GM21576 (cell line): ENCODE data around the gene AHNAK.
"Not testable (repeated sequence)": the region's sequence is repeated elsewhere in the genome, so short reads cannot be mapped to it uniquely, and the experiment has no call there.

Experiments used
- ATAC-seq: cut with Tn5 transposase; IDR thresholded peaks from one replicate; pipeline ENCODE4 v1.9.1; 2021; ENCODE audit warnings: mild to moderate bottlenecking, moderate library complexity; ENCODE audit not compliant: unreplicated experiment

Gene AHNAK

GRCh38 chr11:62463121-62463542 lies 83.5 kb downstream of the AHNAK start:
- ATAC-seq = no peak

- ATAC-seq = no peak
Observed at GRCh38 chr11:62462508-62462892, 84.1 kb downstream of the AHNAK start.

GRCh38 chr11:62461740-62462507 lies 84.7 kb downstream of the AHNAK start:
- ATAC-seq = no peak

- ATAC-seq = no peak
Observed at GRCh38 chr11:62459080-62459479, 87.5 kb downstream of the AHNAK start.

- ATAC-seq = no peak
Observed at GRCh38 chr11:62458212-62459002, 88.2 kb downstream of the AHNAK start.

- ATAC-seq = no peak
Observed at GRCh38 chr11:62457478-62457877, 89.1 kb downstream of the AHNAK start.

GRCh38 chr11:62456630-62457029 lies 90.0 kb downstream of the AHNAK start:
- no peak for ATAC-seq

- no peak for ATAC-seq
Observed at GRCh38 chr11:62452839-62453468, 93.7 kb downstream of the AHNAK start.

- no peak for ATAC-seq
Observed at GRCh38 chr11:62452261-62452660, 94.3 kb downstream of the AHNAK start.

- no peak for ATAC-seq
Observed at GRCh38 chr11:62451241-62451621, 95.4 kb downstream of the AHNAK start.

- no peak for ATAC-seq
Observed at GRCh38 chr11:62450543-62451240, 95.9 kb downstream of the AHNAK start.

- ATAC-seq = not testable (repeated sequence)
Observed at GRCh38 chr11:62449912-62450311, 96.7 kb downstream of the AHNAK start.

- no peak for ATAC-seq
Observed at GRCh38 chr11:62449451-62449851, 97.2 kb downstream of the AHNAK start.

GRCh38 chr11:62446091-62446490 lies 100.5 kb downstream of the AHNAK start:
- ATAC-seq = no peak

GRCh38 chr11:62445314-62445740 lies 101.3 kb downstream of the AHNAK start:
- ATAC-seq = no peak

GRCh38 chr11:62444835-62445234 lies 101.8 kb downstream of the AHNAK start:
- ATAC-seq = no peak

- no peak for ATAC-seq
Observed at GRCh38 chr11:62444236-62444833, 102.3 kb downstream of the AHNAK start.

GRCh38 chr11:62443390-62444235 lies 103.0 kb downstream of the AHNAK start:
- ATAC-seq = no peak

GRCh38 chr11:62439785-62440602 lies 106.6 kb downstream of the AHNAK start:
- ATAC-seq = no peak
